CD4-positive, alpha-beta memory T cell (primary cell): Measurements from ENCODE around the gene GP1BA. TPM values are rescaled to one million over a fixed set of nuclear protein-coding genes. Genes with fewer than 3 reads are reported as not detected.
A peak's percentile ranks its signal among the peaks of the same experiment; 100 is the strongest.

Experiments
- CTCF ChIA-PET: fragments of 350-600 bp; sonication (Branson Sonifier 250); formaldehyde crosslinking; loops from one replicate; lab custom pipeline; 2021; ENCODE audit warnings: inconsistent platforms; ENCODE audit not compliant: partially characterized antibody; lab: Charles Lee
- POLR2A ChIA-PET: fragments of 350-600 bp; sonication (Branson Sonifier 250); formaldehyde crosslinking; loops from one replicate; lab custom pipeline; 2021; ENCODE audit not compliant: partially characterized antibody; lab: Charles Lee
- DNase-seq, 5 donors: peaks; one replicate each; pipeline versions ENCODE4 v3.0.0 to v3.0.0-alpha.2; 2020 to 2022; ENCODE audit warnings: mixed read lengths in 1 of 5
- H3K27ac ChIP-seq: one replicate; pipeline ENCODE4 v1.7.0; 2013; ENCODE audit warnings: low read depth, low read length
- H3K27me3 ChIP-seq: 2 replicates; pipeline ENCODE4 v1.7.0; 2013; ENCODE audit warnings: mild to moderate bottlenecking, low read length, moderate library complexity; ENCODE audit not compliant: insufficient read depth
- H3K36me3 ChIP-seq: 2 replicates; pipeline ENCODE4 v1.7.0; 2013; ENCODE audit warnings: mild to moderate bottlenecking, low read length, moderate library complexity; ENCODE audit not compliant: insufficient read depth
- H3K4me1 ChIP-seq: 2 replicates; pipeline ENCODE4 v1.7.0; 2013; ENCODE audit warnings: mild to moderate bottlenecking, low read length, moderate library complexity; ENCODE audit not compliant: insufficient read depth
- H3K4me3 ChIP-seq, 2 donors: one replicate each; pipeline ENCODE4 v1.7.0; 2013; ENCODE audit warnings: low read length in 2 of 2, mild to moderate bottlenecking in 1 of 2
- H3K9me3 ChIP-seq, 2 donors: one replicate each; pipeline ENCODE4 v1.7.0; 2013; ENCODE audit warnings: low read length in 2 of 2, control low read depth in 1 of 2; ENCODE audit not compliant: control insufficient read depth in 1 of 2
- H3K27ac Mint-ChIP-seq, 7 donors: one replicate each; pipeline ENCODE4 v1.8.0; 2020 to 2021; ENCODE audit warnings: mixed read lengths in 7 of 7, mild to moderate bottlenecking in 6 of 7, inconsistent platforms in 3 of 7, moderate library complexity in 3 of 7
- H3K27me3 Mint-ChIP-seq, 2 donors: one replicate each; pipeline ENCODE4 v1.8.0; 2020 to 2021; ENCODE audit warnings: mixed read lengths in 2 of 2
- H3K36me3 Mint-ChIP-seq, 2 donors: one replicate each; pipeline ENCODE4 v1.8.0; 2020 to 2021; ENCODE audit warnings: mixed read lengths in 2 of 2, inconsistent platforms in 1 of 2, mild to moderate bottlenecking in 1 of 2
- H3K4me1 Mint-ChIP-seq, 4 donors: one replicate each; pipeline ENCODE4 v1.8.0; 2020 to 2021; ENCODE audit warnings: mixed read lengths in 4 of 4, mild to moderate bottlenecking in 1 of 4
- H3K4me3 Mint-ChIP-seq, 8 donors: one replicate each; pipeline ENCODE4 v1.8.0; 2020 to 2021; ENCODE audit warnings: mixed read lengths in 8 of 8, mild to moderate bottlenecking in 7 of 8, moderate library complexity in 6 of 8, inconsistent platforms in 3 of 8
- H3K9me3 Mint-ChIP-seq, 8 donors: one replicate each; pipeline ENCODE4 v1.8.0; 2020 to 2021; ENCODE audit warnings: mixed read lengths in 8 of 8, mild to moderate bottlenecking in 5 of 8, inconsistent platforms in 3 of 8, moderate library complexity in 1 of 8
- intact Hi-C: fragments of 100-400 bp; cut with micrococcal nuclease; formaldehyde crosslinking; loops from one replicate; pipeline ENCODE4 v1.15.1; 2023
- polyA plus RNA-seq, 2 donors: library from polyadenylated mRNA; unstranded; fragments of 300-500 nt; fragmentation: Illumina TruSeq; gene quantifications; one replicate each; pipeline ENCODE4 v1.2.3, GENCODE V29; 2021
- total RNA-seq, 2 experiments: library from RNA; stranded (reverse); gene quantifications; one replicate each; pipeline ENCODE4 v1.2.3, GENCODE V29; 2021

Gene GP1BA
- total and polyA plus RNA-seq, 4 experiments from 2014 or later: not detected

DNA sequence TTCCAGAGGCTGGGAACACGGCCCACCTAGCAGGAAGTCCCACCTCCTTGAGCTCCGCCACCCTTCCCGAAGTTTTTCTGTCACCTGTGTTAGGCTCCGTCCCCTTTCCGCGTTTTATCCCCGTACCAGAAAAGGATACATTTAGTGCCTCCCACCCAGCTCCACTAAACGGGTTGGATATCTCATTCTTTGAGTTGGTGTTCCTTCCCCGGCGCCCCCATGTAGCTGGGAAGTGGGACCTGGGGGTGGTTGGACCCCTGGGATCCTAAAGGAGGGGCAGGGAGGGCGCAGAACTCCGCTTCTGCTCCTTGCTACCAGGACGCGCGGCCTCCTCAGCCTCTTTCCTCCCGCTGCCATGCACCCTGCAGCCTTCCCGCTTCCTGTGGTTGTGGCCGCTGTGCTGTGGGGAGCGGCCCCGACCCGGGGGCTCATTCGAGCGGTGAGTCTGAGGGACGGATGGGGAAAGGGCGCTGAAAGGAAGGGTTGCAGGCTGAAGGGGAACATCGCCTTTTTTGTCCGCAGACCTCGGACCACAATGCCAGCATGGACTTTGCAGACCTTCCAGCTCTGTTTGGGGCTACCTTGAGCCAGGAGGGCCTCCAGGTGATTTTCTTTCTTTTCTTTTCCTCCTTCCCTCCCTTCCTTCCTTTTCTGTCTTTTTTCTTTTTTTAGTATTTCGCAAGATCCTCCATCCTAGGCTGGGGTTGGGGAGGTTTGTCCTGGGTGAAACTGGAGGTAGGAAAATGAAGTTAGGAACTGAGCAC is 8.7 kb downstream of the GP1BA start:
- peak overlapping the region; percentile 81 for H3K27ac ChIP-seq
- Mint-ChIP-seq H3K27ac (peak overlapping the region; percentile 92 to 100 (median 98)), H3K4me1 (peaks cover 51 to 77% (median 61%) of the 10 kb centered on the region in 4 donors), H3K36me3 (peaks cover 37 to 60% of the 10 kb centered on the region in 2 donors), H3K27me3 (no peaks in the 10 kb centered on the region), H3K9me3 (peaks cover 0 to 2% (median 0%) of the 10 kb centered on the region in 8 donors), H3K4me3 (peak overlapping the region; percentile 95 to 100 (median 98))
- intact Hi-C loops: loop anchor here (1.0 to 5.0 kb wide), 7 partner anchors 8 to 230 kb away; partner anchors contain the start of genes ARRB2, CAMTA2, CHRNE and MED11
- H3K4me3 ChIP-seq: peak overlapping the region; percentile 99
- no peaks in the 10 kb centered on the region for H3K9me3 ChIP-seq
- no peaks in the 10 kb centered on the region for H3K27me3 ChIP-seq
- CTCF ChIA-PET: interaction anchor here (0.6 to 3.1 kb wide), 14 partner anchors 11 to 231 kb away, joined by 3 to 19 read pairs (median 4); partner anchors contain the start of genes ARRB2, CAMTA2, CHRNE and ENO3
- POLR2A ChIA-PET: interaction anchor here (0.6 to 25.3 kb wide), 26 partner anchors 9 to 797 kb away, joined by 3 to 973 read pairs (median 7); partner anchors contain the start of genes ARRB2, C17orf107, CAMTA2 and CHRNE
- peaks cover 38% of the 10 kb centered on the region for H3K36me3 ChIP-seq
- peak; percentile 25 to 53 (median 37) for DNase-seq
- peaks cover 65% of the 10 kb centered on the region for H3K4me1 ChIP-seq

DNA sequence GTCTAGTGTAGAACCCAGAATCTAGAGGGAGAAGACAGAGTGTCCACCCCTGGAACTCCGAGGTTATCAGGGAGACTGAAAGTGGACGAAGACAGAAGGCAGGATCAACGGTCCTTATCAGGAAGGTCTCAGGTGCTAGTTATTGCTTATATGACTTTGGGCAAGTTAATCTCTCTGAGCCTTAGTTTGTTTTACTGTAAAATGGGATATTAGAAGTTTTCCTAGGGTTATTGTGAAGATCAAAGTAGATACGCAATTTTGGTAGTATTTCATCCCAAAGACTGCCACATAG is 9.2 kb downstream of the GP1BA start:
- intact Hi-C loops: loop anchor here (2.0 to 5.0 kb wide), 4 partner anchors 38 to 209 kb away; partner anchors contain the start of genes CAMTA2, CHRNE and MED11
- Histone ChIP-seq H3K27ac (peak overlapping the region; percentile 81), H3K4me3 (peak overlapping the region; percentile 99), H3K4me1 (peaks cover 70% of the 10 kb centered on the region), H3K36me3 (peaks cover 42% of the 10 kb centered on the region), H3K27me3 (no peaks in the 10 kb centered on the region), H3K9me3 (no peaks in the 10 kb centered on the region)
- peak overlapping the region; percentile 92 to 100 (median 98) for H3K27ac Mint-ChIP-seq
- H3K36me3 Mint-ChIP-seq: peaks cover 40 to 60% of the 10 kb centered on the region in 2 donors
- no peaks in the 10 kb centered on the region for H3K27me3 Mint-ChIP-seq
- peaks cover 55 to 77% (median 63%) of the 10 kb centered on the region in 4 donors for H3K4me1 Mint-ChIP-seq
- H3K4me3 Mint-ChIP-seq: peak overlapping the region; percentile 95 to 100 (median 98)
- ChIA-PET POLR2A (interaction anchor here (0.6 to 25.3 kb wide), 11 partner anchors 9 to 229 kb away, joined by 3 to 973 read pairs (median 13); partner anchors contain the start of genes ARRB2, C17orf107, CAMTA2 and CHRNE), CTCF (interaction anchor here (3.1 kb wide), 1 partner anchor 32 kb away, joined by 15 read pairs; no protein-coding TSS in a partner anchor)
- no peak for DNase-seq
- H3K9me3 Mint-ChIP-seq: peaks cover 0 to 2% (median 0%) of the 10 kb centered on the region in 8 donors

DNA sequence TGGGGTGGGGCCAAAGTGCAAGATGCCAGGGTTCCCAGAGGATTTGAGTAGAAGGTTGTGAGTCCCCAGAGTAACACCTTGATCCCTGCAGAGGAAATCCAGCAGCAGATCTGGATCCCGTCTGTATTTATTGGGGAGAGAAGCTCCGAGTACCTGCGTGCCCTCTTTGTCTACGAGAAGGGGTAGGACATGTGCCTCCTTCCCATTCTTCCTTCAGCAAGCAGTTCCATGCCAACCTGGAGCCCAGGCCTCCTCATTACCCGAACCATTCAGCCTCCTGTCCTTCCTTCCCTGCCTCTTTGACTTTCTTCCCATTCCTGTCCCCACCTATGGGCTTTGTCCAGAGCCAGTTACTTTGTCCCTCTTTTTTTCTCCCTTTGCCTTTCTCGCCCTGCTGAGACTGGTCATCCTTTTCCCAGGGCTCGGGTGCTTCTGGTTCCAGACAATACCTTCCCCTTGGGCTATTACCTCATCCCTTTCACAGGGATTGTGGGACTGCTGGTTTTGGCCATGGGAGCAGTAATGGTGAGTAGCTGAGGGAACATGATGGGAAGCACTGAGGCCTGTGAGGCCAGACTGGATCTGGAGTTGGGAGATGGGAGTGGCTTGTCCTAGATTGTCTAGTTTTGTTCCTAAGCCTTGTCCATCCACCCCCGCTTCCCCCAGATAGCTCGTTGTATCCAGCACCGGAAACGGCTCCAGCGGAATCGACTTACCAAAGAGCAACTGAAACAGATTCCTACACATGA is 10.9 kb downstream of the GP1BA start:
- ChIA-PET CTCF (interaction anchor here (0.9 to 1.3 kb wide), 2 partner anchors 34 to 45 kb away, joined by 3 read pairs; partner anchors contain the start of gene CAMTA2), POLR2A (interaction anchor here (0.8 to 25.3 kb wide), 6 partner anchors 7 to 106 kb away, joined by 3 to 973 read pairs (median 4); partner anchors contain the start of genes ENO3, PFN1 and SPAG7)
- no peaks in the 10 kb centered on the region for H3K9me3 ChIP-seq
- DNase-seq: peak in 1 of 5 donors; percentile 45
- intact Hi-C loops: loop anchor here (5.0 kb wide), 1 partner anchor 211 kb away; the partner anchor contains the start of gene MED11
- no peaks in the 10 kb centered on the region for H3K27me3 ChIP-seq
- Mint-ChIP-seq H3K36me3 (peaks cover 52 to 63% of the 10 kb centered on the region in 2 donors), H3K4me1 (peaks cover 56 to 89% (median 70%) of the 10 kb centered on the region in 4 donors), H3K9me3 (peaks cover 0 to 2% (median 0%) of the 10 kb centered on the region in 8 donors), H3K27me3 (no peaks in the 10 kb centered on the region), H3K4me3 (peak overlapping the region; percentile 95 to 100 (median 98)), H3K27ac (peak overlapping the region; percentile 48 to 99 (median 81))
- peaks cover 74% of the 10 kb centered on the region for H3K4me1 ChIP-seq
- H3K27ac ChIP-seq: peak overlapping the region; percentile 81
- peak overlapping the region; percentile 36 to 99 for H3K4me3 ChIP-seq
- H3K36me3 ChIP-seq: peaks cover 44% of the 10 kb centered on the region

DNA sequence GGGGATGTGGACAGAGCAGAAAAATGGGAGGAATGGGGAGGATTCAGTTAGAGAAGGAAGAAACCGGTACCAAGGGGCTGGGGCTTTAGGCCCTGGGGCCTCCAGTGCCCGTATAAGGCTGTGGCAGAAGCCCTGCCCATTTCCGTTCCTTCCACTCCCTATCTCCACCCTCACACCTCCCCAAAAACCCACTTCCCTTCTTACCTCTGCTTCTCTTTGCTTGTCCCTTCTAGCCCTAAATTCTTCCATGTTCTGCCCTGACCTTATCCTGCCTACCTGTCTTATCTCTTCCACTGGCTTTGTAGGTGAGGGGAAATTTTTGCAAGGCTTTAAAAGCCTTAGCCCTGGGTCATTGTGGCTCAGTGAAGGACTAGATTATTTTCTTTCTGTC is 12.1 kb downstream of the GP1BA start:
- peaks cover 41% of the 10 kb centered on the region for H3K36me3 ChIP-seq
- Mint-ChIP-seq H3K9me3 (peaks cover 0 to 4% (median 0%) of the 10 kb centered on the region in 8 donors), H3K27ac (peak overlapping the region; percentile 85 to 97 (median 93)), H3K27me3 (no peaks in the 10 kb centered on the region), H3K4me1 (peaks cover 47 to 85% (median 59%) of the 10 kb centered on the region in 4 donors), H3K36me3 (peaks cover 52 to 66% of the 10 kb centered on the region in 2 donors), H3K4me3 (peak overlapping the region; percentile 86 to 100 (median 98))
- no peaks in the 10 kb centered on the region for H3K9me3 ChIP-seq
- ChIA-PET POLR2A (interaction anchor here (0.7 to 25.3 kb wide), 11 partner anchors 9 to 105 kb away, joined by 3 to 973 read pairs (median 4); partner anchors contain the start of genes C17orf107, CHRNE, INCA1 and KIF1C), CTCF (no interaction called here)
- H3K4me3 ChIP-seq: peak overlapping the region; percentile 36 to 45
- H3K4me1 ChIP-seq: peaks cover 62% of the 10 kb centered on the region
- intact Hi-C loops: loop anchor here (5.0 kb wide), 1 partner anchor 212 kb away; the partner anchor contains the start of gene MED11
- no peaks in the 10 kb centered on the region for H3K27me3 ChIP-seq
- H3K27ac ChIP-seq: peak overlapping the region; percentile 81
- peak; percentile 59 to 67 (median 65) for DNase-seq

DNA sequence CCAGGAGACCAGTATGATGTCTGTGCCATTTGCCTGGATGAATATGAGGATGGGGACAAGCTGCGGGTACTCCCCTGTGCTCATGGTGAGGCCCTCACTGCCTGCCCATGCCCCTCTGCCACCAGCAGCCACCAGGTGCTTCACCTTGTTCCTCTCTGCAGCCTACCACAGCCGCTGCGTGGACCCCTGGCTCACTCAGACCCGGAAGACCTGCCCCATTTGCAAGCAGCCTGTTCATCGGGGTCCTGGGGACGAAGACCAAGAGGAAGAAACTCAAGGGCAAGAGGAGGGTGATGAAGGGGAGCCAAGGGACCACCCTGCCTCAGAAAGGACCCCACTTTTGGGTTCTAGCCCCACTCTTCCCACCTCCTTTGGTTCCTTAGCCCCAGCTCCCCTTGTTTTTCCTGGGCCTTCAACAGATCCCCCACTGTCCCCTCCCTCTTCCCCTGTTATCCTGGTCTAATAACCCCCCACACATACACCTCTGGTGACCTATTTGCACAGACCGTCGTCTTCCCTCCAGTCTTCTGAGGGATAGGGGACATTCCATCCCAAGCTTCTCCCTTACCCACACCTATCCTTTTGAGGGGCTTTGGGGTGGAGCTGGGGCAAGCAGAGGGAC is 12.6 kb downstream of the GP1BA start:
- intact Hi-C loops: loop anchor here (5.0 kb wide), 1 partner anchor 212 kb away; the partner anchor contains the start of gene MED11
- Mint-ChIP-seq H3K27me3 (no peaks in the 10 kb centered on the region), H3K4me3 (peak overlapping the region; percentile 86 to 100 (median 98)), H3K36me3 (peaks cover 52 to 66% of the 10 kb centered on the region in 2 donors), H3K4me1 (peaks cover 46 to 84% (median 57%) of the 10 kb centered on the region in 4 donors), H3K27ac (peak overlapping the region; percentile 85 to 97 (median 94)), H3K9me3 (peaks cover 0 to 4% (median 0%) of the 10 kb centered on the region in 8 donors)
- Histone ChIP-seq H3K4me1 (peaks cover 58% of the 10 kb centered on the region), H3K9me3 (no peaks in the 10 kb centered on the region), H3K4me3 (peak overlapping the region; percentile 45 to 63), H3K27me3 (no peaks in the 10 kb centered on the region), H3K36me3 (peaks cover 41% of the 10 kb centered on the region), H3K27ac (peak overlapping the region; percentile 81)
- DNase-seq: peak in 1 of 5 donors; percentile 52
- ChIA-PET CTCF (no interaction called here), POLR2A (interaction anchor here (0.7 to 25.3 kb wide), 12 partner anchors 8 to 105 kb away, joined by 3 to 973 read pairs (median 4); partner anchors contain the start of genes C17orf107, CHRNE, INCA1 and KIF1C)
